ENCODE measurements around the gene CACHD1. TPM values are rescaled to one million over a fixed set of nuclear protein-coding genes. Genes with fewer than 3 reads are reported as not detected.

CACHD1 gene
- total RNA-seq, 1 donor from 2014 or later: 41.0 TPM

DNA sequence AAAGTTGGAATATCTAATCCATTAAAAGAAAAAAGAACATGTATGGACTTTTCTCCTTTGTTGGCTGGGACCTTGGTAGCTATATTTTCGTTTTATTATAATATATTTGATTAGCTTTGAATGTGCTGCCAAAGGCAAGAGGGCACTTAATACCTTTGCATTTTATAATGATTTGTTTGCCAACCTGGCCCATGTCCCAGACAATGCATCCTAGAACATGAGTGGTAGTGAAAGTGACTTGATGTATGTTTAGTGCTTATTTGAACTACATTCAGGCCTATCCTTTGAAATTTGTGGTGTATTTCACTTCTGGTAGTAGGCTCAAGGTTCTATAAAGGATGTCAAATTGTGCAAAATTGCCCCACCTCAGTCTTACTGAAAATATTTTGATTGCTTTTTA lies 25.9 kb downstream of the CACHD1 start:
- Mint-ChIP-seq H3K4me1 (peaks cover 56% of the 10 kb centered on the region), H3K27ac (ENCODE audit: unreplicated experiment) (no peak overlapping the region), H3K4me3 (no peak overlapping the region), H3K27me3 (ENCODE audit: low read depth) (no peaks in the 10 kb centered on the region), H3K36me3 (ENCODE audit: low read depth) (no peaks in the 10 kb centered on the region), H3K9me3 (no peaks in the 10 kb centered on the region)
- DNase-seq (ENCODE audit: low read depth, low spot score): no peak
- TF ChIP-seq, protein P1, sequence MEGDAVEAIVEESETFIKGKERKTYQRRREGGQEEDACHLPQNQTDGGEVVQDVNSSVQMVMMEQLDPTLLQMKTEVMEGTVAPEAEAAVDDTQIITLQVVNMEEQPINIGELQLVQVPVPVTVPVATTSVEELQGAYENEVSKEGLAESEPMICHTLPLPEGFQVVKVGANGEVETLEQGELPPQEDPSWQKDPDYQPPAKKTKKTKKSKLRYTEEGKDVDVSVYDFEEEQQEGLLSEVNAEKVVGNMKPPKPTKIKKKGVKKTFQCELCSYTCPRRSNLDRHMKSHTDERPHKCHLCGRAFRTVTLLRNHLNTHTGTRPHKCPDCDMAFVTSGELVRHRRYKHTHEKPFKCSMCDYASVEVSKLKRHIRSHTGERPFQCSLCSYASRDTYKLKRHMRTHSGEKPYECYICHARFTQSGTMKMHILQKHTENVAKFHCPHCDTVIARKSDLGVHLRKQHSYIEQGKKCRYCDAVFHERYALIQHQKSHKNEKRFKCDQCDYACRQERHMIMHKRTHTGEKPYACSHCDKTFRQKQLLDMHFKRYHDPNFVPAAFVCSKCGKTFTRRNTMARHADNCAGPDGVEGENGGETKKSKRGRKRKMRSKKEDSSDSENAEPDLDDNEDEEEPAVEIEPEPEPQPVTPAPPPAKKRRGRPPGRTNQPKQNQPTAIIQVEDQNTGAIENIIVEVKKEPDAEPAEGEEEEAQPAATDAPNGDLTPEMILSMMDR (conservative IDR thresholded peaks at IDR 0.05): no peak

DNA sequence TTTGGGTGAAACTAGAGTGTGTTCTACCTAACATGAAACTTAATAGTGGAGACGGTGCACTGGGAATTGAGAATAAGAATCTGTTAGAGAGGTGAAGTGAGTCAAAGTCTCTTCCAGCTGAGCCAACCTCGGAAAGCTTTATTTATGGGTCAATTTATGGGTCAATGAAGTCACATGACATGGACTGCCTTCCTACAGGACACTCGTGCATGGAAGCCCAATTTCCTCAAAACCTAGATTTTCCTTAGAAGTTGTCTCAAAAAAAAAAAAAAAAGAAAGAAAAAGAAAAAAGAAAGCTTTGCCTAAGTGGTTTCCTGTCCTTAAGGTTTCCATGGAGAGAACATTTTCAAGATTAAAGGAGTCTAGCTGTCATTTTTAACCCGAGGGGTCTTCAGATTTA lies 26.7 kb downstream of the CACHD1 start:
- Mint-ChIP-seq H3K27me3 (ENCODE audit: low read depth) (no peaks in the 10 kb centered on the region), H3K36me3 (ENCODE audit: low read depth) (no peaks in the 10 kb centered on the region), H3K4me3 (no peak overlapping the region), H3K9me3 (no peaks in the 10 kb centered on the region), H3K4me1 (peaks cover 55% of the 10 kb centered on the region), H3K27ac (ENCODE audit: unreplicated experiment) (no peak overlapping the region)
- TF ChIP-seq, protein P1 (conservative IDR thresholded peaks at IDR 0.05): no peak
- DNase-seq (ENCODE audit: low read depth, low spot score): no peak

DNA sequence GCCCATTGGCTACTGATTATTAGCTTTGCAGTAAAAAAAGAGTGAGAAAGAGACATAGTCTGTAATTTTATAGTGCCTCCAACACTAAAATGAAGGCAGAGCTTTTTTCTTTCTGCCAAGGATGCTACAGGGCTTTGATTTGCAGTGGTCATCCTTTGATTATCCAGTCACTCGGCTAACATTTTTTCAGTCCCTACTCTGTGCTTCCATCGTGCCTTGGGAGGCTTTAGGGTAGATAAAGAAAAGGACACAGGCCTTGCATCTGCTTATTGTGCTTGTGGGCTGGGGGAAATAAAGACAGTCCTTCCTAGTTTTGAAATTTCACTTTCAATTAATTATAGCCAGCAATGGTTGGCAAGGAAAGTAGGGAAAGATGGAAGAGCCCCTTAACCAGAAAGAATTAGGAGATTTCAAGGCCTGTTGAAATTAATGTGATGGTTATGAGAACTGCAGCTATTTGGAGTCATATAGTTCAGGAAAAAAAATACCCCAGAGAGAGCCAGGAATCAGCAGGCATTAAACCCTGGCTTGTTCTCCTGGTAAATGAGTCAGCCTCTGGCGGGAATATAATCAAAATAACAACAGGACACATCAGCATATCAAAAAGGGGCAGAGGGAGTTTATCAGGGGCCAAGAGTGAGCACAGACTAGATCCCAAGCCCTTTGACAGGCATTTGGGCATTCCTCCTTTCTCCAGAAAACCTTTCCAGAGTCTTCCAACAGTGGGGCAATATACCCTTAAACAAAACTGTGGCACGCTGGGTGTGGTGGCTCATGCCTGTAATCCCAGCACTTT lies 27.4 kb downstream of the CACHD1 start:
- no peak for DNase-seq (ENCODE audit: low read depth, low spot score)
- H3K9me3 Mint-ChIP-seq: no peaks in the 10 kb centered on the region
- H3K4me1 Mint-ChIP-seq: peaks cover 59% of the 10 kb centered on the region
- TF ChIP-seq, protein P1 (conservative IDR thresholded peaks at IDR 0.05): no peak
- H3K27ac Mint-ChIP-seq (ENCODE audit: unreplicated experiment): peak overlapping the region; percentile 83
- H3K27me3 Mint-ChIP-seq (ENCODE audit: low read depth): no peaks in the 10 kb centered on the region
- no peaks in the 10 kb centered on the region for H3K36me3 Mint-ChIP-seq (ENCODE audit: low read depth)
- H3K4me3 Mint-ChIP-seq: no peak overlapping the region

DNA sequence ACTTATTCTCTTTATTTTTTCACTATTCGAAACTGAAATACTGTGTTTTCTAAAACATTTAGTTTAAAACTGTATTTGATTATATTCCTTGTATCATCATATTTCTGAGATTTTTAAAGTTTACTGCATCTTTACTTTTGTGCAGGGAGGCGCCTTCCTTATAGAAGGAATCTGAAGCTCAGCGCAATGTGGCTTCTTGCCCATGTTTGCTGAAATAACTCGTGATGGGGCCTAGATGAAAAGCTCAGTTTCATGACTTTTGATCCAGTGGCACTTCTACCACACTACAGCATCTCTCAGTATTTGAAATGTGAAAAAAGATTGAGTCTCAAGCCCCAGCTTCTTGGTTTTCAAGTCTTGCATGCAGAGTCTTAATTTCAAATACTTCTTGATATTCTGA lies 28.4 kb downstream of the CACHD1 start:
- DNase-seq (ENCODE audit: low read depth, low spot score): no peak
- Mint-ChIP-seq H3K4me3 (no peak overlapping the region), H3K27me3 (ENCODE audit: low read depth) (no peaks in the 10 kb centered on the region), H3K27ac (ENCODE audit: unreplicated experiment) (no peak overlapping the region), H3K9me3 (no peaks in the 10 kb centered on the region), H3K36me3 (ENCODE audit: low read depth) (no peaks in the 10 kb centered on the region), H3K4me1 (peaks cover 59% of the 10 kb centered on the region)
- TF ChIP-seq, protein P1 (conservative IDR thresholded peaks at IDR 0.05): no peak

DNA sequence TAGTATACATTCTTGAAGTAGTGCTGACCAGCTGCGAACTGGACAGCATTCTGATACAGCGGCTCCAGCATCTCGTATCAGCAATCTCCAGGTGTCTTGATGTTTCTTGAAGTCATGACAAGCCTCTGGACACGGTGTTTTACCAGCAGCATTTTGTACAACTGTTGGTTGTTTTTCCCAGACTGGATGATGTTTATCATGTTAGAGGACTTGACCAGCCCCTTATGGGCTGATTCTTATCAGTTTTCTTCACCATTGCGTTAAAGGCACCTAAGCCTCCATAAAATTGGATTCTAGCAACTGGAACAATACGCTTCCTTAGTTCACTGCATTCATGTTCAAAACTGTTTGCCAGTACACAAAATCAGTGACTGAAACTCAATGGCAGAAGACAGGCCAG lies 29.1 kb downstream of the CACHD1 start:
- no peak overlapping the region for H3K4me3 Mint-ChIP-seq
- H3K36me3 Mint-ChIP-seq (ENCODE audit: low read depth): no peaks in the 10 kb centered on the region
- no peaks in the 10 kb centered on the region for H3K9me3 Mint-ChIP-seq
- TF ChIP-seq, protein P1 (conservative IDR thresholded peaks at IDR 0.05): no peak
- no peak for DNase-seq (ENCODE audit: low read depth, low spot score)
- H3K27me3 Mint-ChIP-seq (ENCODE audit: low read depth): no peaks in the 10 kb centered on the region
- peaks cover 59% of the 10 kb centered on the region for H3K4me1 Mint-ChIP-seq
- H3K27ac Mint-ChIP-seq (ENCODE audit: unreplicated experiment): no peak overlapping the region

Measured in neural crest cell (in vitro differentiated cells).